Measurements from ENCODE around the gene ENDOD1. TPM values are rescaled to one million over a fixed set of nuclear protein-coding genes. Genes with fewer than 3 reads are reported as not detected.
A peak's percentile ranks its signal among the peaks of the same experiment; 100 is the strongest.

ENDOD1 gene
- total RNA-seq, 2 experiments from 2014 or later: 21.5 to 22.1 TPM

- H3K4me3 Mint-ChIP-seq: no peak overlapping the region
- H3K4me1 Mint-ChIP-seq: peaks cover 45% of the 10 kb centered on the region
- H3K27me3 Mint-ChIP-seq: peaks cover under 1% of the 10 kb centered on the region
- H3K27ac Mint-ChIP-seq: no peak overlapping the region
- DNase-seq: no peak
- no peaks in the 10 kb centered on the region for H3K9me3 Mint-ChIP-seq
- peaks cover 7% of the 10 kb centered on the region for H3K36me3 Mint-ChIP-seq
These were observed 2.6 kb upstream of the ENDOD1 start for GRCh38 chr11:95086836-95087570.

- Mint-ChIP-seq H3K27me3 (peaks cover 3% of the 10 kb centered on the region), H3K4me1 (peaks cover 55% of the 10 kb centered on the region), H3K36me3 (peaks cover 21% of the 10 kb centered on the region), H3K4me3 (peak overlapping the region; percentile 84), H3K27ac (peak overlapping the region; percentile 95), H3K9me3 (no peaks in the 10 kb centered on the region)
- DNase-seq: peak; percentile 23
These were observed 563 bp upstream of the ENDOD1 start for GRCh38 chr11:95088946-95089619.

- Mint-ChIP-seq H3K4me1 (peaks cover 67% of the 10 kb centered on the region), H3K27ac (no peak overlapping the region), H3K36me3 (peaks cover 31% of the 10 kb centered on the region), H3K4me3 (peak overlapping the region; percentile 90), H3K27me3 (peaks cover 3% of the 10 kb centered on the region), H3K9me3 (no peaks in the 10 kb centered on the region)
- DNase-seq: no peak
These were observed 2.1 kb downstream of the ENDOD1 start for GRCh38 chr11:95091663-95092180.

- H3K4me3 Mint-ChIP-seq: peak overlapping the region; percentile 3
These were observed 3.1 kb downstream of the ENDOD1 start for GRCh38 chr11:95092549-95093324.

GRCh38 chr11:95093548-95093947, 3.9 kb downstream of the ENDOD1 start:
- Mint-ChIP-seq H3K27ac (peak overlapping the region; percentile 44), H3K9me3 (no peaks in the 10 kb centered on the region), H3K4me3 (peak overlapping the region; percentile 3), H3K27me3 (peaks cover 3% of the 10 kb centered on the region), H3K36me3 (peaks cover 46% of the 10 kb centered on the region), H3K4me1 (peaks cover 78% of the 10 kb centered on the region)
- DNase-seq: no peak

More at GRCh38 chr11:95092549-95093324, 3.1 kb downstream of the ENDOD1 start:
- DNase-seq: peak; percentile 34
- peaks cover 3% of the 10 kb centered on the region for H3K27me3 Mint-ChIP-seq
- H3K36me3 Mint-ChIP-seq: peaks cover 41% of the 10 kb centered on the region
- no peaks in the 10 kb centered on the region for H3K9me3 Mint-ChIP-seq
- peaks cover 75% of the 10 kb centered on the region for H3K4me1 Mint-ChIP-seq
- H3K27ac Mint-ChIP-seq: peak overlapping the region; percentile 42

GRCh38 chr11:95095858-95096587, 6.4 kb downstream of the ENDOD1 start:
- Mint-ChIP-seq H3K27me3 (peaks cover 3% of the 10 kb centered on the region), H3K36me3 (peaks cover 48% of the 10 kb centered on the region), H3K27ac (peak overlapping the region; percentile 73), H3K4me1 (peaks cover 73% of the 10 kb centered on the region), H3K4me3 (peak overlapping the region; percentile 13), H3K9me3 (no peaks in the 10 kb centered on the region)
- DNase-seq: no peak

GRCh38 chr11:95097209-95097608, 7.6 kb downstream of the ENDOD1 start:
- Mint-ChIP-seq H3K4me3 (peak overlapping the region; percentile 0), H3K27ac (peak overlapping the region; percentile 14), H3K27me3 (no peaks in the 10 kb centered on the region), H3K9me3 (no peaks in the 10 kb centered on the region), H3K36me3 (peaks cover 44% of the 10 kb centered on the region), H3K4me1 (peaks cover 61% of the 10 kb centered on the region)
- no peak for DNase-seq

GRCh38 chr11:95098826-95099225, 9.2 kb downstream of the ENDOD1 start:
- no peak for DNase-seq
- H3K4me3 Mint-ChIP-seq: no peak overlapping the region
- H3K27me3 Mint-ChIP-seq: no peaks in the 10 kb centered on the region
- H3K4me1 Mint-ChIP-seq: peaks cover 49% of the 10 kb centered on the region
- peaks cover 36% of the 10 kb centered on the region for H3K36me3 Mint-ChIP-seq
- no peak overlapping the region for H3K27ac Mint-ChIP-seq
- no peaks in the 10 kb centered on the region for H3K9me3 Mint-ChIP-seq

- no peaks in the 10 kb centered on the region for H3K27me3 Mint-ChIP-seq
- H3K36me3 Mint-ChIP-seq: peaks cover 26% of the 10 kb centered on the region
- H3K4me3 Mint-ChIP-seq: no peak overlapping the region
- no peaks in the 10 kb centered on the region for H3K9me3 Mint-ChIP-seq
- no peak for DNase-seq
- no peak overlapping the region for H3K27ac Mint-ChIP-seq
- peaks cover 40% of the 10 kb centered on the region for H3K4me1 Mint-ChIP-seq
These were observed 10.6 kb downstream of the ENDOD1 start for GRCh38 chr11:95100191-95100648.

- no peak overlapping the region for H3K27ac Mint-ChIP-seq
- H3K36me3 Mint-ChIP-seq: peaks cover 24% of the 10 kb centered on the region
These were observed 11.3 kb downstream of the ENDOD1 start for GRCh38 chr11:95100856-95101507.

GRCh38 chr11:95101935-95102334, 12.3 kb downstream of the ENDOD1 start:
- Mint-ChIP-seq H3K27ac (no peak overlapping the region), H3K9me3 (no peaks in the 10 kb centered on the region), H3K4me1 (peaks cover 28% of the 10 kb centered on the region), H3K36me3 (peaks cover 26% of the 10 kb centered on the region), H3K4me3 (no peak overlapping the region), H3K27me3 (no peaks in the 10 kb centered on the region)
- no peak for DNase-seq

More at GRCh38 chr11:95100856-95101507, 11.3 kb downstream of the ENDOD1 start:
- H3K9me3 Mint-ChIP-seq: no peaks in the 10 kb centered on the region
- H3K4me3 Mint-ChIP-seq: no peak overlapping the region
- peaks cover 32% of the 10 kb centered on the region for H3K4me1 Mint-ChIP-seq
- DNase-seq: no peak
- H3K27me3 Mint-ChIP-seq: no peaks in the 10 kb centered on the region

GRCh38 chr11:95102733-95103132, 13.1 kb downstream of the ENDOD1 start:
- peaks cover 18% of the 10 kb centered on the region for H3K36me3 Mint-ChIP-seq
- no peaks in the 10 kb centered on the region for H3K27me3 Mint-ChIP-seq
- no peak overlapping the region for H3K27ac Mint-ChIP-seq
- no peak overlapping the region for H3K4me3 Mint-ChIP-seq
- no peaks in the 10 kb centered on the region for H3K9me3 Mint-ChIP-seq
- H3K4me1 Mint-ChIP-seq: peaks cover 24% of the 10 kb centered on the region
- DNase-seq: no peak

- no peak overlapping the region for H3K27ac Mint-ChIP-seq
- H3K9me3 Mint-ChIP-seq: no peaks in the 10 kb centered on the region
- H3K27me3 Mint-ChIP-seq: no peaks in the 10 kb centered on the region
- no peak overlapping the region for H3K4me3 Mint-ChIP-seq
- peaks cover 25% of the 10 kb centered on the region for H3K4me1 Mint-ChIP-seq
- no peak for DNase-seq
- H3K36me3 Mint-ChIP-seq: peaks cover 15% of the 10 kb centered on the region
These were observed 14.1 kb downstream of the ENDOD1 start for GRCh38 chr11:95103701-95104100.

All from activated naive CD8-positive, alpha-beta T cell treated with anti-CD3 and anti-CD28 coated beads for 36 hours (primary cell).